Endothelial cell of umbilical vein (primary cell): ENCODE data around the gene TADA2B.

Experiments used
- CTCF ChIP-seq, 2 donors: IDR thresholded peaks; 1 replicate in 1 of 2; 2 replicates in 1 of 2; pipeline ENCODE4 v1.5.1; 2011; ENCODE audit warnings: low read length in 2 of 2, mild to moderate bottlenecking in 2 of 2, moderate library complexity in 2 of 2, control low read depth in 1 of 2, inconsistent platforms in 1 of 2, low read depth in 1 of 2; ENCODE audit not compliant: insufficient read depth in 1 of 2; ENCODE audit errors: extremely low read depth in 1 of 2
- EZH2 ChIP-seq: IDR thresholded peaks from 2 replicates; pipeline ENCODE4 v1.6.1; 2012; ENCODE audit warnings: borderline replicate concordance, low read depth, mild to moderate bottlenecking, moderate library complexity, low read length, inconsistent platforms; ENCODE audit not compliant: severe bottlenecking
- FOS ChIP-seq: IDR thresholded peaks from 2 replicates; pipeline ENCODE4 v1.6.1; 2011; ENCODE audit warnings: mild to moderate bottlenecking, low read length, moderate library complexity, borderline replicate concordance; ENCODE audit not compliant: insufficient read depth
- GATA2 ChIP-seq: IDR thresholded peaks from 2 replicates; pipeline ENCODE4 v1.7.0; 2011; ENCODE audit warnings: low read depth, mild to moderate bottlenecking, moderate library complexity, mixed read lengths, low read length; ENCODE audit not compliant: insufficient read length, insufficient read depth
- JUN ChIP-seq: IDR thresholded peaks from 2 replicates; pipeline ENCODE4 v1.6.1; 2011; ENCODE audit warnings: borderline replicate concordance, low read depth; ENCODE audit not compliant: insufficient read length, insufficient read depth
- MAX ChIP-seq: IDR thresholded peaks from 2 replicates; pipeline ENCODE4 v1.6.1; 2011; ENCODE audit not compliant: insufficient read depth, insufficient read length
- MYC ChIP-seq: IDR thresholded peaks from one replicate; pipeline ENCODE4 v1.6.1; 2011; ENCODE audit warnings: mild to moderate bottlenecking, low read depth, low read length
- POLR2A ChIP-seq: IDR thresholded peaks from 2 replicates; pipeline ENCODE4 v1.6.1; 2012; ENCODE audit warnings: low read depth, mild to moderate bottlenecking, control low read depth, low read length
- POLR2AphosphoS5 ChIP-seq: IDR thresholded peaks from 2 replicates; pipeline ENCODE4 v1.6.1; 2012; ENCODE audit warnings: low read depth, mild to moderate bottlenecking, control low read depth, low read length, moderate library complexity; ENCODE audit not compliant: insufficient read depth

- TF ChIP-seq CTCF (IDR thresholded peaks at IDR 0.05; ENCODE audit: extremely low read depth in 1 of 2, insufficient read depth in 1 of 2, low read depth in 1 of 2, low read length in 2 of 2) (no peak), MYC (no peak), POLR2A (no peak), POLR2AphosphoS5 (no peak), EZH2 (no peak), MAX (no peak), FOS (no peak), GATA2 (no peak), JUN (no peak)
Observed at GRCh38 chr4:7032596-7032995, 10.6 kb upstream of the TADA2B start.
